NCI-H1436 treated with DMSO at 0.1 percent for 48 hours (cell line): Measurements from ENCODE around the gene ZNF629.

Source experiments
- DNase-seq: peaks from one replicate; lab custom pipeline; 2025; lab: John Stamatoyannopoulos, UW

Gene ZNF629

DNA sequence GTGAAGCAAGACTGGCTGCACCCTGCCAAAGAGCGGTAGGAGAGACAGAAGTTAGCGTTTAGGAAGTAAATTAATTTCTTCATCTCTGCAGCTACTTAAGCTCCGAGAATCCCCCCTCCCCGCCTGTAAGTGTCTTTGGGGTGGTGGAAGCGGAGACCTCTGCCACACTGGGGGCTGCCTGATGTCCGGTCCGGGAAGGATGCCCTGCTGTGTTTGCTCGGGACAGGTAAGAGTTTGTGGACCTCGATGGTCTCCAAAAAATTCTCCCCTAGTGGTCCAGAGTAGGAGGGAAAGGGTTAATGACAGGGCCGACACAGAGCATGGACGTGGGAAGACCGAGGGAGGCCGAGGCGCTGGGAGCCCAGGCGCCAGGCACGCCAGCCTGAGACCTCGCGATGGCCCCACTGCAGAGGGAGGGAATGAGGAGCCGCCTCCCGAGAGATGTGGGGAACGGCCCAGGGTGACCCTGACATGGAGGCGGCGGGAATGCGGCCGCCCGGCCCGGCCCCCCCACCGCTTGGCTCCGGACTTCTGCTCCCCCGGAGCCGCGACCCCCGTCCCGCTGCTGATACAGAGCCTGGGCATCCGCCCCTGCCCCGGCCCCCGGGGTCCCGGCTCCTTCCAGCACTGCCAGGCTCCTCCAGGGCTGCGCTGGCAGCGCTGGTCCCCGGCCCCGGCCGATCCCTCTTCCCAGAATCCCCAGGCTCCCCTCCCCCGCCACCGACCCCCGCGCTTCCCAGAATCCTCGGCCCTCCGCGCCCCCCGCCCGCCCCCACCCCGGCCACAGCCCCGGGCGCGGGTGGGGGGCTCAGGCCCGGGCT, 680 bp downstream of the ZNF629 start:
- no peak for DNase-seq

DNA sequence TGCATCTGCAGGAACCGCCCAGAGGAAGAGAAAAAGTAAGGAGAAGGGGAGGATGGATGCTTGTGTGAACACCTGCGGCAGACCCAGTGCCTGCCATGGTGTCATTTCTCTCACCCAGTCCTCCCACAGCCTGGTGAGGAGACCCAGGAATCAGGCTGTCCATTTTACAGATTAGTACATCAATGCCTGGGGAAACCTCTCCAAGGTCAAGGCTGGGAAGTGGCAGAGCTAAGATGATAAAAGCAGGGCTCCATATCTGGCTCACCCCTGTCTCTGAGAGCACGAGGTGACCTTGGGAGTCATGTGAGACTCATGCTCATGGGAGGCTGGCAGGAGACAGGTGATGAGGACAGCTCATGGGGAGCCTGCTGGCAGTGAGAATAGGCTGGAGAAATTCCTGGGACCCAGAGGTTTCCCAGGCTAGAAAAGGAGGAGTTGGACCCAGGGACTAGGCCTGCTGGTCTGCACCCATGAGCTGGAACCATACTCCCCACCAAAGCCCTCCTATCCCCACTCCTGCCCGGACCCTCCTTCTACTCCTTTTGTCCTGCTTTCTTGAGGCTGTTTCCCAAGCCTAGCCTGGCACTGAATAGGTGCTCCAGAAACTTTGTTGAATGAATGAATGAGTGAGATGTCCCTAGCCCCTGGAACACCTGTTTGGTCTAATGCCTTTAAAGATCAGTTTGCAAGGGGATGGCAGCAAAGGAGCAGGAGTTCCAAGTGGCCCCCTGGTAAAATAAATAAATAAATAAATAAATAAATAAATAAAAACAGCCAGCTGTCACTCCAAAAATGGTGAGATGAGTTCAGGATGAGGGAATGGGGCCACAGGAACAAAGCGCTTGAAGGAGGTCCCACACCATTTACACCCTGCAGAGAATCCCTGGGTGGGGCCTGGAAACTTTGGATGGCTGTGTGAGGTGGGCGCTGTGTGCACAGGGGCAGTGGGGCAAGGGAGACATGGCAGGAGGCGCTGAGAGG, 1.6 kb downstream of the ZNF629 start:
- DNase-seq: no peak

DNA sequence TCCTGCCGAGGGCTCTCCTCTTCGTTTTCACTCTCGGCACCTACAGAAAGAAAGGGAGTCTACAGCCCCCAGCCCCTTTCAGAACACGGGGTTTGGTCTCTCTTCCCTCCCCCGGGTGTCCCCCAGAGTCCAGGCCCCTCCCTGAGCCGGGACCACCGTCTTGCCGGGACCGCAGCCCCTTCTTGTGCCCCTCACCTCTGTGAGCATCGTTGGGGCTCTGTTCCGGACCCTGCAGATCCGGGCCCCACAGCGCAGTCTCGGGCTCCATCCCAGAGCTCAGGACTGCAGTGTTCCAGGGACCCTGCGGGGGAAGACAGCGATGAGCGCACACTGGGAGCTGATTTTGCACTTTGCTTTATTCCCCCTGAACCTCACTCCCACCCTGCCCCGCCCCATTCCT, 2.8 kb downstream of the ZNF629 start:
- DNase-seq: no peak

DNA sequence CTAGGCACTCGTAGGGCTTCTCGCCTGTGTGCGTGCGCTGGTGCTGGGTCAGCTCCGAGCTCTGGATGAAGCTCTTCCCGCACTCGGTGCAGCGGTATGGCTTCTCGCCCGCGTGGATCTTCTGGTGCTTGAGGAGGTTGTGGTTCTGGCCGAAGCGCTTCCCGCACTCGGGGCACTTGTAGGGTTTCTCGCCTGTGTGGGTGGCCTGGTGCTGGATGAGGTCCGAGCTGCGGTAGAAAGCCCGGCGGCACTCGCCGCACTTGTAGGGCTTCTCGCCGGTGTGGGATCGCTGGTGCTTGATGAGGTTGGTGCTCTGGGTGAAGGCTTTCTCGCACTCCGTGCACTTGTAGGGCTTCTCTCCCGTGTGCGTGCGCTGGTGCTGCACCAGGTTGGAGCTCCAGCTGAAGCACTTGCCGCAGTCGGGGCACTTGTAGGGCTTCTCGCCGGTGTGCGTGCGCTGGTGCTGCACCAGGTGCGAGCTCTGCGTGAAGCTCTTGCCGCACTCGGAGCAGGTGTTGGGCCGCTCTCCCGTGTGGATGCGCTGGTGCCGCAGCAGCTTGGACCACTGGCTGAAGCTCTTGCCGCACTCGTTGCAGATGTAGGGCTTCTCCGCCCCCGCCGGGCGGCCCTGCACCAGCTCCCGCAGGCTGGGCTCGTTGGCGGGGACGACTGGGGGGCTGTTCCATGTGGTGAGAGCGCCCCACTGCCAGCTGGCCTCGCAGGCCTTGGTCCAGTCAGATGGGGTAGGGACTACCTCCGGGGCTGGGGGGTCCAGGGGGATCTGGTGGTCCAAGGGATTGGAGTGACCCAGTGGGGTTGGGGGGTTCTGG, 3.5 kb downstream of the ZNF629 start:
- DNase-seq: no peak

DNA sequence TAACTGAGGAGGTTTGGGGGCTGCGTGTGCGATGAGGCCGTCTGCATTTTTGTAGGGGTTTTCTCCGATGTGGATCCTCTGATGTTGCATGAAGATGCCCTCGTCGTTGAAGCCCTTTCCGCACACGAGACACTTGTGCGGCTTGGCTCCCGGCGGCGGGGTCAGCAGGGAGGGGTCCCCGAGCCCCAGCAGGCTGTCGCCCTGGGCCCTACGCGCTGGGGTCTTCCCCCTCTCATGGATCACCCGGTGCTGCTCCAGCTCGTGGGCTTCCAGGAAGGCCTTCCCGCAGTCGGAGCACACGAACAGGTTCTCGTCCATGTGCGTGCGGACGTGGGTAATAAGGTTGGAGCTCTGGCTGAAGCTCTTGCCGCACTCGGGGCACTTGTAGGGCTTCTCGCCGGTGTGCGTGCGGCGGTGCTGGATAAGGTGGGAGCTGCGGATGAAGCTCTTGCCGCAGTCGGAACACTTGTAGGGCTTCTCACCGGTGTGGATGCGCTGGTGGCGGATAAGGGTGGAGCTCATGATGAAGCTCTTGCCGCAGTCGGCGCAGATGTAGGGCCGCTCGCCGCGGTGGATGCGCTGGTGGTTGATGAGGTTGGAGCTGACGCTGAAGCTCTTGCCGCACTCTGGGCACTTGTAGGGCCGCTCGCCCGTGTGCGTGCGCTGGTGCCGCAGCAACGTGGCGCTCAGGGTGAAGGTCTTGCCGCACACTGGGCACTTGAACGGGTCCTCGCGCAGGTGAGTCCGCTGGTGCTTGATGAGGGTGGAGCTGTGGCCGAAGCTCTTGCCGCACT, 4.3 kb downstream of the ZNF629 start:
- no peak for DNase-seq

DNA sequence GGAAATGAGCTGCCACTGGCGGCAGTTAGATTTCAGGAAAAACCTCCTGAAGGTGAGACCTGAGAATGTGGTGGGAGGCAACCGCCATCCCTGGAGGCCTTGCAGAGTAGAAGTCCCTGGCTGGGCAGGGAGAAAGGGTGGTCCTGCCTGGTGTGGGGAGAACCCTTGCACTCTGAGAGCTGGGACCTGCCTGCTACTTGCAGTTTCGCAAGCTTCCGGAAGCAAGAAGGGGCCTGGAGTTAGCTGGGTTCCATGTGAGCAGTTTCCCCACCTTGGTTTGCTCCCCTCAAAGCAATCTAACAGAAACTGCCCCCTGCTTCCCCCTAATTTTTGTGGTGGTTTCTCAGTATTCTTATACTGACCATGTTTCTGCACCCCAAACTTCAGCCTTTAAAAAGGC, 6.5 kb downstream of the ZNF629 start:
- DNase-seq: no peak

DNA sequence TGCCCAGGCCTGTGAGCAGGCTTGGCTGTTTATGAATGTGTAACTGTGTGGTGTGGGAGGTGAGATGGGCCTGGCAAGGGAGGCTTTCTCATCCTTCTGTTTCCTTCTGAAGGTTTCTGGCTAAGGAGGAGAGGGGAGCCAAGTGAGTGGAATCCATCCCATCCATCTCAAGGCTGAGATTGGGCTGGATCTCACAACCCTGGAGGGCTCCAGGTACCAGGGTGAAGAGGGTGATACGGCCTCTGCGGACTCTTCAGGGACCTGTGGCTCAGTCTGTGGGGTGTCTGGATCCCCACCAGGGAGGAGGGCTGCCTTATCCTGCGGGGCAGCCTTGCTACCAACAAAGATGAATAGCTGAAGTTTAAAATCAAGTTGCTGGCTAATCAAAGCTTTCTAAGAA, 7.0 kb downstream of the ZNF629 start:
- no peak for DNase-seq

DNA sequence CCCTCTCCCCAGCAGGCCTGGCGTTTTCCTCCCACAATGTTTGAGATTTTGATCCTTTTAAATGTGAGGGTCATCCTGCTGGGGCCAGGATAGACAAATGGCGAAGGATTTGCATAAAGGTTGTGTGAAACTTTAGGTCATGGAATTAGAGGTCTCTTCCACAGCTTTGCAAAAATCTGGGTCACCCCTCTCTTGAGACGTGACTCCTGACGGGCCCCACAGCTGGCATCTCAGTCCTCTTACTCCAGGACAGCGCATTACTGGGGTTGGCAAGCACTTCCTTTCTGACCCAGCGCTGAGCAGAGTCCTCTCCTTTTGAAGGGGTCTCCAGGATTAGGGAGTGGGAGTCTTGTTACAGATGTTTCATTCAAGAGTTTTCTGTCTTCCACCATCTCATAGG, 7.4 kb downstream of the ZNF629 start:
- no peak for DNase-seq

DNA sequence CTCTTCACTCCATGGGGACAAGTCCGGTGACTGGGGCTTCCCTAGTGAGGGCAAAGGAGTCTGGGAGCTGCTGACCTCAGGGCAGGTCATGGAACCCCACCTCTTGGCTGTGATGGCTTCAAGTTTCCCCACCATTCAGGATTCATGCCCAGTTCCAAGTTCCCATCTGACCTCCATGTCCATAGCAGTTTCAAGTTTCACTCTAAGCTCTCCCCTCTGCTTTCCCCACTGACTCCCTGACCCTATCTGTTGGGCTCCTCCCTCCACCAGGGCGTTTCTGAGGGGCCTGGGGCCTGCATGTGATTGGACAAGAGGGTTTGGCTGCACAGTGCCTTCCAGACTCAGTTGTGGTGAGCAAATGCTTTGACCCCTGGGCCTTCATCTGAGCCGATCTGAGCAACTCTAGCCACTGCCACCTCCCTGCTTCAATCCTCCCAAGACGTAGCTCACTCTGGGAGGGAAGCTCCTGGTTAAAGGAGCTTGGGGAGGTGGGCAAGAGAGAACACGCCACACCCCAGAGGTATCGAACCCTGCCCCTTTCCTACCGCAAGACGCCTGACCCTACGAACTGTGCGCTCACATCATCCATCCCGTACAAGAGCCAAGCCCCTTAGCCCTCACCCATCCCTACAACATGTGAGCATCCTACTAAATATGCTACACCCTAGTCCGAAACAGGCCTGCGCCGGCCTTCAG, 8.3 kb downstream of the ZNF629 start:
- DNase-seq: no peak

DNA sequence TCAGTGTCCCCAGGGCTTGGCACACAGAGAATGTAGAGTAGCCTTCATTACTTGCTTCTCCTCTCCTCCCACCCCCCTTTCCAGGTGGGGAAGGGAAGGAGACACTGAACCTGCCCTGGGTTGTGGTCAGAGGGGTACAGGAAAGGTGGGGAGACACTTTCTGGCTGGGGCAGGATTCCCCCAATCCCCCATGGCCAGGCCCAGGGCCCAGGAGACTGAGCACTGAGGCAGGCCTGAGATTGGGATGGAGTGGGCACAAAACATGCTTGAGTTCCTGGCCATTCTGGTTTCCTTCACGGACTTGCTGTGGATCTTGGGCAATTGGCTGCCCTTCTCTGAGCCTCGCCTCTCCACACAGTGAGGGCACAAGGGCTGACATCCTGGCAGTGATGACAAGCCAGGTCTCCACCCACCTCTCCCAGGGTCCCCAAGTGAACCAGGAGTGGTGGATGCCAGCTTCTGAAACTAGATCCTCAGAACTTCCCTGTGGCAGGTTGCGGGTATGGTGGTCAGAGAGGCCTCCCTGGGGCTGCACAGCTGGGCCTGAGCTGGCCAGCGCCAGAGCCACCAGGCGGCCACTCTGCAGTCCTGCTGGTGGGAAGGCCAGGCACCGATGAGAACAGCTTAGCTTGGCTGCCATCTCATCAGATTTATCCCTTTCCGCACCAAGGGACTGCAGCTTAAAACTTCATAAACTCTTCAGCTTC, 9.3 kb downstream of the ZNF629 start:
- no peak for DNase-seq

DNA sequence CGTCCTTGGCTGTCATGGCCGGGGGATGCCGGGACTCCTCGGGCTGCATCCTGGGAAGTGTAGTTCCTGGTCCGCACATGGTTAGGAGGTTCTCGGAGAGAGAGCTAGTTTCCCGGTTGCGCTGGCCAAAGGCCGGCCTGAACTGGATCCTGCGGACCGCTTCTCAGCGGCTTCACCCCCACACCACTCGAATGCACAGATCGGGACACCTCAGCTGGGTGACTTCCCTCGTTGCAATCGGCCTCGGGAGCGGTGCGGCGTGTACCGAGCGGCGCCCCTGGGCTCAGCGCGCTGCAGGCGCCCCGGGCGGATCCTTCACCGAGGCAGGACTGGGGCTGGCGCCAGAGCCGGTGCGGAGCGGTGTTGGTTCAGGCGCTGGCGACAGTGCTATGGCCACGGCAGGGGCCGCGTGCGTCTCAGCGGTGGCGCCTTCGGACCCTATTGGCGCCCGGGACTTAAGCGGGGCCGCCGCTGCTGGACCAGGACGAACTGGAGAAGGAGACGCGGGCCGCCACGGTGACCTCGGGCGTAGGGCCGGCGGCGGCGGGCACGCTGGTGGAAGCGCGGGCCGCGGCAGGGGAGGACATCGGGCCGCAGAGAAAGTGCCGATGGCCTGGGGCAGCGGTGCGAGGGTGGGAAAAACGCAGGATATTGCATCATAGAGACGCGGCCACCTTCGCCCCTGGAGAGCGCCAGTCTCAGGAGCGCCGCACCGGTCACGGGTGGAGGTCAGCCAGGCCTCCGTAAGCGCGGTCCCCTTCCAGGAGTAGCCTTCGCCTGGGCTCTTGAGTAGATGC, 11.4 kb downstream of the ZNF629 start:
- DNase-seq: no peak

DNA sequence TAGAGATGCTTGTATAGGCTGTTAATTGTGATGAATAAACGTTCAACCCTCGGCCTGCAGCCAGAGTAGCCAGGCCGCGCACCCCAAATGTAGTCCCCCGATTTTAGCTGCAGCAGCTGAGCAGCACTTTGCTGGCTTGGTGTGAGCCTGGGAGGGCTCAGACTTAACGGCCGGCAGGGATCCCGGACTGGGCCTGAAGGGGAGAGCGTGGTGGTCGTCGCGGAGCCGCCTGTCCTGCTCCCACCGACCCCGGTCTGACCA, 11.9 kb downstream of the ZNF629 start:
- no peak for DNase-seq

DNA sequence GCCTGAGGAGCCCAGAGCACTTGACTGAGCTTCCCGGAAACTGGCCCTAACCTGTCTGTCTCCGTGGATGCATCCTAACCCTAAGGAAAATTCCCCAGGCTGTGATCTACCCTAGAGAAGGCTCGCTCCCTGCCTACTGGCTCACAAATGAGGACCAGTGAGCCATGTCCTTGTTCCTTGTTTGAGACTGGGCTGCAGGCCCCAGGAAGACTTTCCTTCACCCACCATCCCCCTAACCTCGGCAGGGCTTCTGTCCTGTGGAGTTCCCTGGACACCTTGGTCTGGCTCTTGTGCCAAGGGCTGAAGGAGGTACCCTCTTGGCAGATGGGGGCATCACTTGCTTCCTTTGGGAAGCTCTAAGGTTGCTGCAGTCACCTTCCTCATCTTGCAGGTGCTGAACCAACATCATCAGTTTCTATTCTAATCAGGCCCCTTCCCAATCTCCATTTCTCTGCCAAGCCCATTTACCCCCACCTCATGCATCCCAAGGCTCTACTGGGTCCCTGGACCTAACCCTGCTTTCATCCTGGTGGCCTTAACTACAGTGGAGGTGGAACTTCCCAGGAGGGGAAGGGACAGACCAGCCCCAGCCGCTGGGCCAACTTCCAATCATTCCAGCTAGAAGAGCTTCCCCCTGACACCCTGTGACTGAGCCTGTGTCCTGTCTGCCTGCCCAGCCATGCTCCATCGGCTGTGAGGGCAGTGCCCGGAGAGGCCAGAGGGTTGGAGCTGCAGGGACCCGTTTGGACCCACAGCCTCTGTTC, 12.5 kb downstream of the ZNF629 start:
- DNase-seq: no peak

DNA sequence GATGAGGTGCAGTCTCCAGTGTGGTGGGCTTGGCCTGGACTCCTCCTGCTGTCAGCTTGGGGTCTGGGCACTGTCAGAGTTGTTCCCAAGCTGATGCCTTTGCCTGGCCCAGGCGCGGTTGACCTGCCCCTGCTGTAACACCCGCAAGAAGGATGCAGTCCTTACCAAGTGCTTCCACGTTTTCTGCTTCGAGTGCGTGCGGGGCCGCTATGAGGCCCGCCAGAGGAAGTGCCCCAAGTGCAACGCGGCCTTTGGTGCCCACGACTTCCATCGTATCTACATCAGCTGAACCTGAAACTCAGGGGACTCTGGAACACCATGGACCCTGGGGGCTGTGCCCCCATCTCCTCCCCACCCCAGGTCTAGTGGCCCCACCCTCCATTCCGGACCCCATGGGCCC, 13.2 kb downstream of the ZNF629 start:
- DNase-seq: no peak

DNA sequence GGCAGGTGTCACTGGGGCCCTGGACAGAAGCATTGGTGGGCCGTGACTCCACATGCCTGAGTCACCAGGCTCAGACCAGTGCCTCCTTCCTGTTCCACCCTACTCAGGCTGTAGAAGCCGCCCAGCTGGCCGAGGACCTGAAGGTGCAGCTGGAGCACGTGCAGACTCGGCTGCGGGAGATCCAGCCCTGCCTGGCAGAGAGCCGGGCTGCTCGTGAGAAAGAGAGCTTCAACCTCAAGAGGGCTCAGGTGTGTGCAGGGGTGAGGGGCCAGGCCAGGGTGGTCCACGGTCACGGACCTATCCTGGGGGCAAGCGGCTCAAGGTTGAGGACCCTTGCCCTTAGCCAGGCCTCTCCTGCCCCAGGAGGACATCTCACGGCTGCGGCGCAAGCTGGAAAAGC, 15.3 kb downstream of the ZNF629 start:
- DNase-seq: no peak

DNA sequence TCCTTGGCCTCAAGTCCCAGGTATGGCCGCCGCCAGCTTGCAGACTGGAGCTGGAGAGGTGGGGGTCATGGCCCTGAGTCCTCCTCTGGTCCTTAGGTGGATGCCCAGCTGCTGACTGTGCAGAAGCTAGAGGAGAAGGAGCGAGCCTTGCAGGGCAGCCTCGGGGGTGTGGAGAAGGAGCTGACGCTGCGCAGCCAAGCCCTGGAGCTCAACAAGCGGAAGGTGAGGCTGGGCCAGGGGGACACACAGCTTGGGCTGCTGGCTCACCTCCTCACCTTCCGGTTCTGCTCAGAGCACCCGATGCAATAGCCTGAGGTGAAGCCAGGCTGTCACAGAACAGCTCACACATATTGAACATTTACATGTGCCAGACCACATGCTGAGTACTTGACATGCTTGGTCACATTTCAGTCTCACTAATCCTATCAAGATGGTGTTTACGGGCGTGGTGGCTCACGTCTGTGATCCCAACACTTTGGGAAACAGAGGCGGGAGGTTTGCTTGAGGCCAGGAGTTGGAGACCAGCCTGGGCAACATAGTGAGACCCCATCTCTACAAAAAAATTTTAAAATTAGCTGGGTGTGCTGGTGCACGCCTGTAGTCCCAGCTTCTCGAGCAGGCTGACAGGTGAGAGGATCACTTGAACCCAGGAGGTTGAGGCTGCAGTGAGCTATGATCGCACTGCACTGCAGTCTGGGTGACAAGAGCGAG, 17.5 kb downstream of the ZNF629 start:
- DNase-seq: no peak

DNA sequence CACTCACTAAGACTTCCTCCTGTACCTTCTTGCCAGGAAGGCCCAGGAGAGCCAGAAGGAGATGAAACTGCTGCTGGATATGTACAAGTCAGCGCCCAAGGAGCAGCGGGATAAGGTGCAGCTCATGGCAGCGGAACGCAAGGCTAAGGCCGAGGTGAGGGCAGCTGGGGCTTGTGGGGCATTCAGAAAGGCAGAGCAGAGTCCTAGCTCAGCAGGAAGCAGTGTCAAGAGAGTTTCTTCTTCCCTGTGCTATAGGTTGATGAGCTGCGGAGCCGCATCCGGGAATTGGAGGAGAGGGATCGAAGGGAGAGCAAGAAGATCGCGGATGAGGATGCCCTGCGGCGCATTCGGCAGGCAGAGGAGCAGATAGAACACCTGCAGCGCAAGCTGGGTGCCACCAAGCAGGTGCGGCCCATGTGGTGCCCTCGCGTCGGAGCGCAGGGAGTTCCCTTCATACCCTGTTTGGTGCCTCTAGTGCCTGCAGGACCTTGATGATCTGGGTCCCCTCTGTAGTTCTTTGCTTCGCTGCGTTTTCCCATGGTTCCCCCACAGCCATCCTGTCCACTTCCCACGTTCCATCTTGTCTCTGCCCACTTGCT, 18.3 kb downstream of the ZNF629 start:
- no peak for DNase-seq
